K562 (cell line): ENCODE measurements around the gene GCA. TPM values are rescaled to one million over a fixed set of nuclear protein-coding genes. Genes with fewer than 3 reads are reported as not detected.

ENCODE experiments used
- ATAC-seq: fragments of 200-7000 bp; cut with Tn5 transposase; 3 replicates; pipeline ENCODE4 v1.9.1; 2020; ENCODE audit warnings: moderate library complexity
- BruUV-seq: library from RNA; stranded (reverse); fragments of 400-500 nt; replicated peaks from 2 replicates; lab custom pipeline; 2021; lab: Mats Ljungman, UMichigan
- CTCF ChIA-PET: fragments of 300-600 bp; formaldehyde crosslinking; extraction: SDS; loops from one replicate; lab custom pipeline; 2021; ENCODE audit warnings: low intra/inter-chr PET ratio; lab: Yijun Ruan, JAX
- POLR2A ChIA-PET: fragments of 300-600, 350-650 bp; sonication (Branson Sonifier 250); formaldehyde crosslinking; extraction: SDS; loops from one replicate; lab custom pipeline; 2021; ENCODE audit warnings: antibody characterized with exemption, inconsistent platforms; lab: Yijun Ruan, JAX
- DNase-seq, 4 experiments: peaks; one replicate each; pipeline versions ENCODE4 v3.0.0 to v3.0.0-alpha.2; 2011 to 2018; ENCODE audit warnings: low spot score in 3 of 4, mixed read lengths in 3 of 4; ENCODE audit errors: extremely low read depth in 1 of 4
- FAIRE-seq: peaks from 2 replicates; lab custom pipeline; 2011; peaks lifted over from hg19 to GRCh38; lab: Jason Lieb, UNC
- H2AFZ ChIP-seq: 2 replicates; pipeline ENCODE4 v1.6.0; 2011; ENCODE audit warnings: low read depth, low read length, control low read depth, inconsistent platforms
- H3K27ac ChIP-seq: fragments of 200-600 bp; 3 replicates; pipeline ENCODE4 v1.8.0; 2011; ENCODE audit warnings: low read depth, mild to moderate bottlenecking, control low read depth, inconsistent platforms, low read length, moderate library complexity, mixed read lengths; ENCODE audit errors: extremely low read depth
- H3K27me3 ChIP-seq, 2 experiments: fragments of 300-600 bp in 1 of 2; 2 replicates in 1 of 2; 3 replicates in 1 of 2; pipeline versions ENCODE4 v1.6.0 to v1.8.0; 2011; ENCODE audit warnings: inconsistent platforms in 2 of 2, low read length in 2 of 2, mild to moderate bottlenecking in 1 of 2, mixed read lengths in 1 of 2, moderate library complexity in 1 of 2; ENCODE audit not compliant: control insufficient read depth in 2 of 2, insufficient read depth in 2 of 2
- H3K36me3 ChIP-seq: fragments of 300-600 bp; 3 replicates; pipeline ENCODE4 v1.8.0; 2011; ENCODE audit warnings: mild to moderate bottlenecking, low read length, inconsistent platforms; ENCODE audit not compliant: control insufficient read depth, insufficient read depth
- H3K4me1 ChIP-seq, 2 experiments: fragments of 200-600 bp in 1 of 2; replicated peaks in 1 of 2; 2 replicates in 1 of 2; 3 replicates in 1 of 2; pipeline versions ENCODE4 v1.5.1 to v1.8.0; 2011; ENCODE audit warnings: inconsistent platforms in 2 of 2, low read length in 2 of 2, mild to moderate bottlenecking in 1 of 2, mixed read lengths in 1 of 2, moderate library complexity in 1 of 2; ENCODE audit not compliant: control insufficient read depth in 2 of 2, insufficient read depth in 2 of 2
- H3K4me2 ChIP-seq: 2 replicates; pipeline ENCODE4 v1.6.1; 2011; ENCODE audit warnings: low read length, control low read depth, inconsistent platforms, mixed read lengths; ENCODE audit not compliant: insufficient read depth
- H3K4me3 ChIP-seq: fragments of 200-600 bp; sonication (generic), shearing (Covaris generic); 2 replicates; pipeline ENCODE4 v1.5.1; 2016; ENCODE audit warnings: control low read depth, inconsistent platforms
- H3K79me2 ChIP-seq: fragments of 200-600 bp; 3 replicates; pipeline ENCODE4 v1.8.0; 2011; ENCODE audit warnings: low read length, inconsistent platforms; ENCODE audit not compliant: control insufficient read depth, insufficient read depth
- H3K9ac ChIP-seq, 2 experiments: 2 replicates each; pipeline versions ENCODE4 v1.6.0 to v1.6.1; 2011; ENCODE audit warnings: low read depth in 2 of 2, low read length in 2 of 2, control low read depth in 1 of 2, inconsistent platforms in 1 of 2, mild to moderate bottlenecking in 1 of 2, mixed read lengths in 1 of 2; ENCODE audit not compliant: insufficient read depth in 1 of 2
- H3K9me1 ChIP-seq: one replicate; pipeline ENCODE4 v1.6.0; 2011; ENCODE audit warnings: inconsistent platforms, mild to moderate bottlenecking, low read length, moderate library complexity; ENCODE audit not compliant: control insufficient read depth, insufficient read depth
- H3K9me3 ChIP-seq: replicated peaks from 2 replicates; pipeline ENCODE4 v1.5.1; 2011; ENCODE audit warnings: low read depth, low read length, inconsistent platforms; ENCODE audit not compliant: control insufficient read depth, insufficient read depth
- H4K20me1 ChIP-seq: replicated peaks from 2 replicates; pipeline ENCODE4 v1.6.1; 2011; ENCODE audit warnings: low read length, inconsistent platforms, mixed read lengths; ENCODE audit not compliant: control insufficient read depth, insufficient read depth
- CREM ChIP-seq: IDR thresholded peaks from 2 replicates; pipeline ENCODE4 v1.6.1; 2014; ENCODE audit warnings: antibody characterized with exemption, low read depth
- CTBP1 ChIP-seq: fragments of 450-650 bp; IDR thresholded peaks from 2 replicates; pipeline ENCODE4 v1.6.1; 2016; ENCODE audit warnings: borderline replicate concordance
- LARP7 ChIP-seq: fragments of 450-650 bp; IDR thresholded peaks from 2 replicates; pipeline ENCODE4 v1.6.1; 2016
- PPARD ChIP-seq: fragments of 250-450 bp; sonication (Bioruptor Pico); IDR thresholded peaks from 2 replicates; pipeline ENCODE4 v1.8.0; 2022; ENCODE audit warnings: inconsistent platforms, mild to moderate bottlenecking, moderate library complexity
- TEAD1 ChIP-seq, 2 experiments: fragments of 450-650 bp in 1 of 2; sonication (generic) in 1 of 2; formaldehyde crosslinking; IDR thresholded peaks; 2 replicates each; pipeline versions ENCODE4 v1.4.0 to v1.8.0; 2020 to 2022; ENCODE audit warnings: mild to moderate bottlenecking in 2 of 2, missing genetic modification reagents in 1 of 2
- TFAM ChIP-seq: fragments of 250-450 bp; sonication (Bioruptor Pico); conservative IDR thresholded peaks from 2 replicates; pipeline ENCODE4 v1.5.0; 2021; ENCODE audit warnings: mild to moderate bottlenecking, moderate library complexity
- ZKSCAN3 ChIP-seq: fragments of 250-450 bp; sonication (Bioruptor Pico); IDR thresholded peaks from 2 replicates; pipeline ENCODE4 v1.4.0; 2020
- WGBS: fragments of 100-300 bp; shearing (Covaris generic); methylation state at CpG from one replicate; pipeline ENCODE4 v1.1.6; 2016; ENCODE audit warnings: low coverage, mixed read lengths; ENCODE audit not compliant: insufficient coverage; ENCODE audit errors: missing lambda C conversion rate; 5-methylcytosine and 5-hydroxymethylcytosine counted together
- in situ Hi-C: fragments of 300-500 bp; cut with MboI; formaldehyde crosslinking; loops from 4 replicates; pipeline ENCODE4 v1.15.0; 2018; ENCODE audit warnings: inconsistent platforms, mixed read lengths
- intact Hi-C: fragments of 100-400 bp; cut with micrococcal nuclease; formaldehyde crosslinking; loops from 2 replicates; pipeline ENCODE4 v1.14.2; 2022
- polyA plus RNA-seq, 8 experiments: library from polyadenylated mRNA; depleted of rRNA in 4 of 8; stranded (reverse) in 5 of 8; unstranded in 3 of 8; fragments of >200 nt; fragmentation: Nextera tagmentation in 2 of 8; fragmentation: Illumina TruSeq in 1 of 8; extraction: Ambion mirVana in 2 of 8; extraction: Trizol in 1 of 8; gene quantifications; 2 replicates each; pipeline versions ENCODE4 v1.2.1 to v1.2.3, GENCODE V29; 2011 to 2014; ENCODE audit warnings: inconsistent platforms in 1 of 8, missing spikeins in 1 of 8
- total RNA-seq, 7 experiments: library from RNA; depleted of rRNA in 6 of 7; stranded (reverse); fragments of >200 nt in 6 of 7; fragmentation: Illumina TruSeq in 2 of 7; extraction: Trizol in 2 of 7; gene quantifications; 2 replicates each; pipeline versions ENCODE4 v1.2.1 to v1.2.3, GENCODE V29; 2011 to 2021; ENCODE audit warnings: low replicate concordance in 1 of 7
- TF ChIP-seq, protein P1 (sequence below): fragments of 250-450 bp; sonication (Bioruptor Pico); IDR thresholded peaks from 2 replicates; pipeline ENCODE4 v1.8.0; 2021; ENCODE audit warnings: mild to moderate bottlenecking, moderate library complexity
- TF ChIP-seq, protein P2 (sequence below): fragments of 200-600 bp; sonication (generic); IDR thresholded peaks from one replicate; pipeline ENCODE4 v1.6.1; 2012; ENCODE audit warnings: mild to moderate bottlenecking, low read depth, low read length, inconsistent platforms
- TF ChIP-seq, protein P3 (sequence below): sonication (generic); formaldehyde crosslinking; IDR thresholded peaks from 2 replicates; pipeline ENCODE4 v1.8.1; 2023; ENCODE audit warnings: mild to moderate bottlenecking, missing genetic modification reagents

The GCA gene
- total and polyA plus RNA-seq, 9 of the 15 experiments (the other 6 are each of a cell fraction or from before 2014, with no cell fraction given) = 0.24 to 0.79 (median 0.41) TPM; not detected in 1

DNA sequence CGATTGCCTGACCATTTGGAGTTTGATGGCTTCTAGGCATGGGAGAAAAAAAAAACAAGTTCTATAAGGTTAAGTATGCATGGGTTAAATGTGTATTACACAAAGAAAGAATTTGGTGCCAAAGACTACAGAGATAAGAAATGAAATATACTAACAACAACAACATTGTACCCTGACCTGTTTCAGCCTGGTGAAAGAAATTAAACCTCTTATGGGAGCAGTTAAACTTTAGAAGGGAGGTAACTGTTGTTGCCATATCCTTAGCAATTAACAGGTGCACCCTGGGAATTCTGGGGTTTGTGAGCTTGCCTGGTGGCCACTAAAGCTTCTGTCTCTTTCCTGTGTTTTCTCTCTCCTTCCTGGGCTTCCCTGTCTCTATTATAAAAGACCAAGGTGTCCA lies 19.0 kb upstream of the GCA start:
- Histone ChIP-seq H3K9ac (no peak overlapping the region), H3K9me1 (no peaks in the 10 kb centered on the region), H2AFZ (no peak overlapping the region), H3K9me3 (0 out of 2 replicates have a peak, but pooled peaks cover 2% of the 10 kb centered on the region), H3K79me2 (no peaks in the 10 kb centered on the region), H3K27ac (no peak overlapping the region), H3K27me3 (no peaks in the 10 kb centered on the region), H3K36me3 (no peaks in the 10 kb centered on the region), H4K20me1 (no peaks in the 10 kb centered on the region), H3K4me1 (no peaks in the 10 kb centered on the region), H3K4me2 (no peak overlapping the region), H3K4me3 (no peak overlapping the region)
- ChIA-PET CTCF (no interaction called here), POLR2A (no interaction called here)
- DNase-seq (no peak), ATAC-seq (no peak), FAIRE-seq (no peak)
- WGBS = 8% methylated on average over 1 of the region's 1 CpG
- no TSS peak for BruUV-seq
- in situ Hi-C loops = loop anchor here (25.0 kb wide), 1 partner anchor 1063 kb away; no protein-coding TSS in a partner anchor
- intact Hi-C loops = no loop called here
- TF ChIP-seq PPARD (CRISPR knock-in tag) = no peak
- no peak for TF ChIP-seq ZKSCAN3 (CRISPR knock-in tag)
- TF ChIP-seq, protein P1, sequence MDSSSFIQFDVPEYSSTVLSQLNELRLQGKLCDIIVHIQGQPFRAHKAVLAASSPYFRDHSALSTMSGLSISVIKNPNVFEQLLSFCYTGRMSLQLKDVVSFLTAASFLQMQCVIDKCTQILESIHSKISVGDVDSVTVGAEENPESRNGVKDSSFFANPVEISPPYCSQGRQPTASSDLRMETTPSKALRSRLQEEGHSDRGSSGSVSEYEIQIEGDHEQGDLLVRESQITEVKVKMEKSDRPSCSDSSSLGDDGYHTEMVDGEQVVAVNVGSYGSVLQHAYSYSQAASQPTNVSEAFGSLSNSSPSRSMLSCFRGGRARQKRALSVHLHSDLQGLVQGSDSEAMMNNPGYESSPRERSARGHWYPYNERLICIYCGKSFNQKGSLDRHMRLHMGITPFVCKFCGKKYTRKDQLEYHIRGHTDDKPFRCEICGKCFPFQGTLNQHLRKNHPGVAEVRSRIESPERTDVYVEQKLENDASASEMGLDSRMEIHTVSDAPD (CRISPR knock-in tag) = no peak
- TF ChIP-seq TFAM = no peak
- TF ChIP-seq CREM = no peak
- TF ChIP-seq CTBP1 = no peak
- TF ChIP-seq, protein P2, sequence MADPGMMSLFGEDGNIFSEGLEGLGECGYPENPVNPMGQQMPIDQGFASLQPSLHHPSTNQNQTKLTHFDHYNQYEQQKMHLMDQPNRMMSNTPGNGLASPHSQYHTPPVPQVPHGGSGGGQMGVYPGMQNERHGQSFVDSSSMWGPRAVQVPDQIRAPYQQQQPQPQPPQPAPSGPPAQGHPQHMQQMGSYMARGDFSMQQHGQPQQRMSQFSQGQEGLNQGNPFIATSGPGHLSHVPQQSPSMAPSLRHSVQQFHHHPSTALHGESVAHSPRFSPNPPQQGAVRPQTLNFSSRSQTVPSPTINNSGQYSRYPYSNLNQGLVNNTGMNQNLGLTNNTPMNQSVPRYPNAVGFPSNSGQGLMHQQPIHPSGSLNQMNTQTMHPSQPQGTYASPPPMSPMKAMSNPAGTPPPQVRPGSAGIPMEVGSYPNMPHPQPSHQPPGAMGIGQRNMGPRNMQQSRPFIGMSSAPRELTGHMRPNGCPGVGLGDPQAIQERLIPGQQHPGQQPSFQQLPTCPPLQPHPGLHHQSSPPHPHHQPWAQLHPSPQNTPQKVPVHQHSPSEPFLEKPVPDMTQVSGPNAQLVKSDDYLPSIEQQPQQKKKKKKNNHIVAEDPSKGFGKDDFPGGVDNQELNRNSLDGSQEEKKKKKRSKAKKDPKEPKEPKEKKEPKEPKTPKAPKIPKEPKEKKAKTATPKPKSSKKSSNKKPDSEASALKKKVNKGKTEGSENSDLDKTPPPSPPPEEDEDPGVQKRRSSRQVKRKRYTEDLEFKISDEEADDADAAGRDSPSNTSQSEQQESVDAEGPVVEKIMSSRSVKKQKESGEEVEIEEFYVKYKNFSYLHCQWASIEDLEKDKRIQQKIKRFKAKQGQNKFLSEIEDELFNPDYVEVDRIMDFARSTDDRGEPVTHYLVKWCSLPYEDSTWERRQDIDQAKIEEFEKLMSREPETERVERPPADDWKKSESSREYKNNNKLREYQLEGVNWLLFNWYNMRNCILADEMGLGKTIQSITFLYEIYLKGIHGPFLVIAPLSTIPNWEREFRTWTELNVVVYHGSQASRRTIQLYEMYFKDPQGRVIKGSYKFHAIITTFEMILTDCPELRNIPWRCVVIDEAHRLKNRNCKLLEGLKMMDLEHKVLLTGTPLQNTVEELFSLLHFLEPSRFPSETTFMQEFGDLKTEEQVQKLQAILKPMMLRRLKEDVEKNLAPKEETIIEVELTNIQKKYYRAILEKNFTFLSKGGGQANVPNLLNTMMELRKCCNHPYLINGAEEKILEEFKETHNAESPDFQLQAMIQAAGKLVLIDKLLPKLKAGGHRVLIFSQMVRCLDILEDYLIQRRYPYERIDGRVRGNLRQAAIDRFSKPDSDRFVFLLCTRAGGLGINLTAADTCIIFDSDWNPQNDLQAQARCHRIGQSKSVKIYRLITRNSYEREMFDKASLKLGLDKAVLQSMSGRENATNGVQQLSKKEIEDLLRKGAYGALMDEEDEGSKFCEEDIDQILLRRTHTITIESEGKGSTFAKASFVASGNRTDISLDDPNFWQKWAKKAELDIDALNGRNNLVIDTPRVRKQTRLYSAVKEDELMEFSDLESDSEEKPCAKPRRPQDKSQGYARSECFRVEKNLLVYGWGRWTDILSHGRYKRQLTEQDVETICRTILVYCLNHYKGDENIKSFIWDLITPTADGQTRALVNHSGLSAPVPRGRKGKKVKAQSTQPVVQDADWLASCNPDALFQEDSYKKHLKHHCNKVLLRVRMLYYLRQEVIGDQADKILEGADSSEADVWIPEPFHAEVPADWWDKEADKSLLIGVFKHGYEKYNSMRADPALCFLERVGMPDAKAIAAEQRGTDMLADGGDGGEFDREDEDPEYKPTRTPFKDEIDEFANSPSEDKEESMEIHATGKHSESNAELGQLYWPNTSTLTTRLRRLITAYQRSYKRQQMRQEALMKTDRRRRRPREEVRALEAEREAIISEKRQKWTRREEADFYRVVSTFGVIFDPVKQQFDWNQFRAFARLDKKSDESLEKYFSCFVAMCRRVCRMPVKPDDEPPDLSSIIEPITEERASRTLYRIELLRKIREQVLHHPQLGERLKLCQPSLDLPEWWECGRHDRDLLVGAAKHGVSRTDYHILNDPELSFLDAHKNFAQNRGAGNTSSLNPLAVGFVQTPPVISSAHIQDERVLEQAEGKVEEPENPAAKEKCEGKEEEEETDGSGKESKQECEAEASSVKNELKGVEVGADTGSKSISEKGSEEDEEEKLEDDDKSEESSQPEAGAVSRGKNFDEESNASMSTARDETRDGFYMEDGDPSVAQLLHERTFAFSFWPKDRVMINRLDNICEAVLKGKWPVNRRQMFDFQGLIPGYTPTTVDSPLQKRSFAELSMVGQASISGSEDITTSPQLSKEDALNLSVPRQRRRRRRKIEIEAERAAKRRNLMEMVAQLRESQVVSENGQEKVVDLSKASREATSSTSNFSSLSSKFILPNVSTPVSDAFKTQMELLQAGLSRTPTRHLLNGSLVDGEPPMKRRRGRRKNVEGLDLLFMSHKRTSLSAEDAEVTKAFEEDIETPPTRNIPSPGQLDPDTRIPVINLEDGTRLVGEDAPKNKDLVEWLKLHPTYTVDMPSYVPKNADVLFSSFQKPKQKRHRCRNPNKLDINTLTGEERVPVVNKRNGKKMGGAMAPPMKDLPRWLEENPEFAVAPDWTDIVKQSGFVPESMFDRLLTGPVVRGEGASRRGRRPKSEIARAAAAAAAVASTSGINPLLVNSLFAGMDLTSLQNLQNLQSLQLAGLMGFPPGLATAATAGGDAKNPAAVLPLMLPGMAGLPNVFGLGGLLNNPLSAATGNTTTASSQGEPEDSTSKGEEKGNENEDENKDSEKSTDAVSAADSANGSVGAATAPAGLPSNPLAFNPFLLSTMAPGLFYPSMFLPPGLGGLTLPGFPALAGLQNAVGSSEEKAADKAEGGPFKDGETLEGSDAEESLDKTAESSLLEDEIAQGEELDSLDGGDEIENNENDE = no peak
- TF ChIP-seq TEAD1 (CRISPR knock-in tag; IDR thresholded peaks at IDR 0.05) = no peak
- no peak for TF ChIP-seq LARP7
- TF ChIP-seq, protein P3, sequence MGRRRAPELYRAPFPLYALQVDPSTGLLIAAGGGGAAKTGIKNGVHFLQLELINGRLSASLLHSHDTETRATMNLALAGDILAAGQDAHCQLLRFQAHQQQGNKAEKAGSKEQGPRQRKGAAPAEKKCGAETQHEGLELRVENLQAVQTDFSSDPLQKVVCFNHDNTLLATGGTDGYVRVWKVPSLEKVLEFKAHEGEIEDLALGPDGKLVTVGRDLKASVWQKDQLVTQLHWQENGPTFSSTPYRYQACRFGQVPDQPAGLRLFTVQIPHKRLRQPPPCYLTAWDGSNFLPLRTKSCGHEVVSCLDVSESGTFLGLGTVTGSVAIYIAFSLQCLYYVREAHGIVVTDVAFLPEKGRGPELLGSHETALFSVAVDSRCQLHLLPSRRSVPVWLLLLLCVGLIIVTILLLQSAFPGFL = no peak
